Measurements from ENCODE around the gene CCL7. TPM values are rescaled to one million over a fixed set of nuclear protein-coding genes. Genes with fewer than 3 reads are reported as not detected.

CCL7 gene
- total RNA-seq, 1 donor from 2014 or later = not detected

DNA sequence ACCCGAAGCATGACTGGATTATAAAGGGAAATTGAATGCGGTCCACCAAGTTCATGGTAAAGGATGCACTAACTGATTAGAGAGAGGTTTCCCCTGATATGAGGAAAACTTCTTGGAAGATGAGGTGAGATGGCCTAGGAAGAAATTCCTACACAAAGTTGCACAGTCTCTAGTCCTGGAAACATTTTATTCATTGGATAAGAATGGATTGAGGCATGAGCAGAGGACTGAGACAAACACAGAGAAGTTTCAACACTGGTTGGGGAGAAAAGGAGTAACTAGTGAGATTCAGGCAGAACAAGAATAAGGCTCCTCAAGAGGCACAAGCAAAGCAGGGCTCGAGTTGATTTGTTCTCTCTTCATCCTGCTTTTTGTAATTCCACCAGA is 16.9 kb upstream of the CCL7 start:
- DNase-seq (ENCODE audit: low read depth) (no peak), FAIRE-seq (no peak)
- H3K36me3 ChIP-seq (ENCODE audit: control insufficient read depth, insufficient read depth, low read length) = no peaks in the 10 kb centered on the region
- no peak for TF ChIP-seq CTCF (IDR thresholded peaks at IDR 0.05; ENCODE audit: insufficient read depth, low read length, severe bottlenecking)
- no peak overlapping the region for H3K4me3 ChIP-seq (ENCODE audit: low read depth, low read length)
- no peaks in the 10 kb centered on the region for H3K27me3 ChIP-seq (ENCODE audit: control insufficient read depth, insufficient read depth, low read length)

- H3K4me3 ChIP-seq (ENCODE audit: low read depth, low read length) = no peak overlapping the region
Measured at GRCh38 chr17:34254146-34254545, 15.9 kb upstream of the CCL7 start.

GRCh38 chr17:34254651-34255380 is 15.2 kb upstream of the CCL7 start, which contains the start of gene CCL2:
Gene CCL2 (plus strand): TSS chr17:34255285. CDS start chr17:34255350, 65 bp downstream.
- Histone ChIP-seq H3K36me3 (ENCODE audit: control insufficient read depth, insufficient read depth, low read length) (no peaks in the 10 kb centered on the region), H3K4me3 (ENCODE audit: low read depth, low read length) (no peak within 1 kb of the TSS), H3K27me3 (ENCODE audit: control insufficient read depth, insufficient read depth, low read length) (no peaks in the 10 kb centered on the region)
- DNase-seq (ENCODE audit: low read depth) (peak; percentile 25), FAIRE-seq (peak; percentile 64)
- TF ChIP-seq CTCF (IDR thresholded peaks at IDR 0.05; ENCODE audit: insufficient read depth, low read length, severe bottlenecking) = no peak

More at GRCh38 chr17:34254146-34254545, 15.9 kb upstream of the CCL7 start:
- Histone ChIP-seq H3K36me3 (ENCODE audit: control insufficient read depth, insufficient read depth, low read length) (no peaks in the 10 kb centered on the region), H3K27me3 (ENCODE audit: control insufficient read depth, insufficient read depth, low read length) (no peaks in the 10 kb centered on the region)
- no peak for TF ChIP-seq CTCF (IDR thresholded peaks at IDR 0.05; ENCODE audit: insufficient read depth, low read length, severe bottlenecking)
- DNase-seq (ENCODE audit: low read depth) (peak; percentile 7), FAIRE-seq (no peak)

DNA sequence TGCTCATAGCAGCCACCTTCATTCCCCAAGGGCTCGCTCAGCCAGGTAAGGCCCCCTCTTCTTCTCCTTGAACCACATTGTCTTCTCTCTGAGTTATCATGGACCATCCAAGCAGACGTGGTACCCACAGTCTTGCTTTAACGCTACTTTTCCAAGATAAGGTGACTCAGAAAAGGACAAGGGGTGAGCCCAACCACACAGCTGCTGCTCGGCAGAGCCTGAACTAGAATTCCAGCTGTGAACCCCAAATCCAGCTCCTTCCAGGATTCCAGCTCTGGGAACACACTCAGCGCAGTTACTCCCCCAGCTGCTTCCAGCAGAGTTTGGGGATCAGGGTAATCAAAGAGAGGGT is 14.7 kb upstream of the CCL7 start:
- Histone ChIP-seq H3K36me3 (ENCODE audit: control insufficient read depth, insufficient read depth, low read length) (no peaks in the 10 kb centered on the region), H3K4me3 (ENCODE audit: low read depth, low read length) (no peak overlapping the region), H3K27me3 (ENCODE audit: control insufficient read depth, insufficient read depth, low read length) (no peaks in the 10 kb centered on the region)
- DNase-seq (ENCODE audit: low read depth) = no peak
- TF ChIP-seq CTCF (IDR thresholded peaks at IDR 0.05; ENCODE audit: insufficient read depth, low read length, severe bottlenecking) = no peak
- FAIRE-seq = no peak

- DNase-seq (ENCODE audit: low read depth) = no peak
- Histone ChIP-seq H3K36me3 (ENCODE audit: control insufficient read depth, insufficient read depth, low read length) (no peaks in the 10 kb centered on the region), H3K27me3 (ENCODE audit: control insufficient read depth, insufficient read depth, low read length) (no peaks in the 10 kb centered on the region), H3K4me3 (ENCODE audit: low read depth, low read length) (no peak overlapping the region)
- FAIRE-seq = no peak
- TF ChIP-seq CTCF (IDR thresholded peaks at IDR 0.05; ENCODE audit: insufficient read depth, low read length, severe bottlenecking) = no peak
Measured at GRCh38 chr17:34255841-34256240, 14.2 kb upstream of the CCL7 start.
